H1 (cell line): ENCODE data around the gene CYTIP. TPM values are rescaled to one million over a fixed set of nuclear protein-coding genes. Genes with fewer than 3 reads are reported as not detected.

ENCODE experiments used
- CHD7 ChIP-seq: fragments of 300-600 bp; sonication (generic); IDR thresholded peaks from 2 replicates; pipeline ENCODE4 v1.7.1; 2012; ENCODE audit warnings: low read length, moderate library complexity, mild to moderate bottlenecking, inconsistent platforms; ENCODE audit not compliant: insufficient replicate concordance
- EGR1 ChIP-seq: IDR thresholded peaks from 2 replicates; pipeline ENCODE4 v1.6.1; 2011; ENCODE audit warnings: low read depth, low read length, borderline replicate concordance
- POLR2AphosphoS5 ChIP-seq: IDR thresholded peaks from 2 replicates; pipeline ENCODE4 v1.6.1; 2011; ENCODE audit warnings: low read depth, low read length
- POU5F1 ChIP-seq: IDR thresholded peaks from 2 replicates; pipeline ENCODE4 v1.6.1; 2011; ENCODE audit warnings: low read depth, mild to moderate bottlenecking, low read length, moderate library complexity
- polyA plus RNA-seq, 7 experiments: library from polyadenylated mRNA; depleted of rRNA in 3 of 7; stranded (reverse) in 5 of 7; unstranded in 2 of 7; fragments of >200 nt in 5 of 7; fragments of 200-250 nt in 2 of 7; gene quantifications; 1 replicate in 5 of 7; 2 replicates in 1 of 7; 4 replicates in 1 of 7; pipeline versions ENCODE4 v1.2.1 to v1.2.3, GENCODE V29; 2011 to 2013; ENCODE audit warnings: missing spikeins in 2 of 7, mixed read lengths in 2 of 7
- total RNA-seq: library from RNA; stranded (reverse); fragmentation: NEBNext Ultra II Directional; extraction: Animal tissue kit (Norgen Biotek cat#: 25700); gene quantifications from 2 replicates; pipeline ENCODE4 v1.2.1, GENCODE V29; 2021

Gene CYTIP
- total and polyA plus RNA-seq, 2 of the 8 experiments (the other 6 are each of a cell fraction or from before 2014, with no cell fraction given): 0.12 TPM; not detected in 1

GRCh38 chr2:157377861-157378260 is 66.0 kb downstream of the CYTIP start (continued):
- TF ChIP-seq POLR2AphosphoS5: no peak
- TF ChIP-seq EGR1: no peak
- TF ChIP-seq POU5F1: no peak
- TF ChIP-seq CHD7: no peak
- TF ChIP-seq, all 59 proteins: peak for 0
